ENCODE measurements around the gene SIM1. TPM values are rescaled to one million over a fixed set of nuclear protein-coding genes. Genes with fewer than 3 reads are reported as not detected.

Gene SIM1
- total RNA-seq, 1 experiment from 2014 or later: not detected

DNA sequence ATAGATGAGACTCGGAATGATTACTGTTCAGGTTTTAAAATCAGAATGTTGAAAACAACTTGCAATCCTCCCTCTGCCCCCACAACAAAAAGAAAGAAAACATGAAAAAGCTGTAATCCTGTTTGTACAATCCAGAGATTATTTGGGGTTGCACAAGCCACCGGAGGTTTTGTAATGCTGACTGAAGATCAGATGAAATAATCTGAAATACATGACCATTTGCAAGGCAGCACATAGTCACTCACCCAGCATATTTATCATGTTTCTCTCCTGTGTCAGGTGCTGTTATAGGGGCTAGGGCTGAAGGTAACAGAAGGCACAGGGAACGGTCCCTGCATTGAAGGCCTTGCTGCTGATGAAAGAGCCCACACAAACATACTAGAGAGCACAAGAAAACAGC lies 85.3 kb downstream of the SIM1 start:
- no peak overlapping the region for H3K9ac ChIP-seq (ENCODE audit: low read length)
- no peak for DNase-seq (ENCODE audit: low read depth, low spot score)
- ChIA-PET RAD21 (ENCODE audit: low non-redundant PET in 1 of 2, low total read pairs in 2 of 2, uncharacterized antibody in 2 of 2, unreplicated experiment in 2 of 2) (no interaction called here), CTCF (no interaction called here), POLR2A (no interaction called here)
- no peak overlapping the region for H3K27ac ChIP-seq (ENCODE audit: low read depth, low read length)
- no peak overlapping the region for H3K4me3 ChIP-seq (replicated peaks in 1 of 2; ENCODE audit: low read depth in 1 of 2, low read length in 2 of 2)
- H2AFZ ChIP-seq (ENCODE audit: low read depth, low read length, poor library complexity, severe bottlenecking): no peak overlapping the region
- no peaks in the 10 kb centered on the region for H3K9me2 ChIP-seq (ENCODE audit: insufficient read depth)
- no peaks in the 10 kb centered on the region for H3K4me1 ChIP-seq (ENCODE audit: control insufficient read depth in 1 of 2, insufficient read depth in 2 of 2, low read length in 2 of 2)
- no peak overlapping the region for H3K4me2 ChIP-seq (ENCODE audit: low read length)
- BruUV-seq (replicated peaks): no TSS peak
- H3K36me3 ChIP-seq (ENCODE audit: control insufficient read depth in 1 of 2, insufficient read depth in 2 of 2, low read length in 2 of 2): no peaks in the 10 kb centered on the region
- intact Hi-C loops (cut with micrococcal nuclease): no loop called here
- no peaks in the 10 kb centered on the region for H4K20me1 ChIP-seq (ENCODE audit: insufficient read depth)
- H3K9me3 ChIP-seq (ENCODE audit: control insufficient read depth in 1 of 2, insufficient read depth in 1 of 2, low read depth in 1 of 2, low read length in 2 of 2): no peaks in the 10 kb centered on the region
- no peaks in the 10 kb centered on the region for H3K79me2 ChIP-seq (ENCODE audit: insufficient read depth, low read length)
- no peak for ATAC-seq
- TF ChIP-seq EGR1 (IDR thresholded peaks at IDR 0.05; ENCODE audit: low read depth) (no peak), TCF7L2 (IDR thresholded peaks at IDR 0.05; ENCODE audit: borderline replicate concordance, extremely low read depth, insufficient read depth, insufficient read length) (no peak), EZH2 (IDR thresholded peaks at IDR 0.05) (no peak), CBX3 (IDR thresholded peaks at IDR 0.05; ENCODE audit: low read depth) (no peak), EZH2phosphoT487 (IDR thresholded peaks at IDR 0.05; ENCODE audit: borderline replicate concordance) (no peak), ELF1 (IDR thresholded peaks at IDR 0.05; ENCODE audit: borderline replicate concordance, low read depth) (no peak), CEBPB (IDR thresholded peaks at IDR 0.05; ENCODE audit: low read depth) (no peak), SP1 (IDR thresholded peaks at IDR 0.05; ENCODE audit: low read depth) (no peak), POLR2AphosphoS5 (IDR thresholded peaks at IDR 0.05; ENCODE audit: low read depth, low read length) (no peak), POLR2A (IDR thresholded peaks at IDR 0.05; ENCODE audit: borderline replicate concordance, extremely low read depth, insufficient read depth, insufficient read length) (no peak), JUND (IDR thresholded peaks at IDR 0.05) (no peak), FOSL1 (IDR thresholded peaks at IDR 0.05; ENCODE audit: low read depth) (no peak), RAD21 (IDR thresholded peaks at IDR 0.05; ENCODE audit: low read depth) (no peak)
- TF ChIP-seq, protein P1, sequence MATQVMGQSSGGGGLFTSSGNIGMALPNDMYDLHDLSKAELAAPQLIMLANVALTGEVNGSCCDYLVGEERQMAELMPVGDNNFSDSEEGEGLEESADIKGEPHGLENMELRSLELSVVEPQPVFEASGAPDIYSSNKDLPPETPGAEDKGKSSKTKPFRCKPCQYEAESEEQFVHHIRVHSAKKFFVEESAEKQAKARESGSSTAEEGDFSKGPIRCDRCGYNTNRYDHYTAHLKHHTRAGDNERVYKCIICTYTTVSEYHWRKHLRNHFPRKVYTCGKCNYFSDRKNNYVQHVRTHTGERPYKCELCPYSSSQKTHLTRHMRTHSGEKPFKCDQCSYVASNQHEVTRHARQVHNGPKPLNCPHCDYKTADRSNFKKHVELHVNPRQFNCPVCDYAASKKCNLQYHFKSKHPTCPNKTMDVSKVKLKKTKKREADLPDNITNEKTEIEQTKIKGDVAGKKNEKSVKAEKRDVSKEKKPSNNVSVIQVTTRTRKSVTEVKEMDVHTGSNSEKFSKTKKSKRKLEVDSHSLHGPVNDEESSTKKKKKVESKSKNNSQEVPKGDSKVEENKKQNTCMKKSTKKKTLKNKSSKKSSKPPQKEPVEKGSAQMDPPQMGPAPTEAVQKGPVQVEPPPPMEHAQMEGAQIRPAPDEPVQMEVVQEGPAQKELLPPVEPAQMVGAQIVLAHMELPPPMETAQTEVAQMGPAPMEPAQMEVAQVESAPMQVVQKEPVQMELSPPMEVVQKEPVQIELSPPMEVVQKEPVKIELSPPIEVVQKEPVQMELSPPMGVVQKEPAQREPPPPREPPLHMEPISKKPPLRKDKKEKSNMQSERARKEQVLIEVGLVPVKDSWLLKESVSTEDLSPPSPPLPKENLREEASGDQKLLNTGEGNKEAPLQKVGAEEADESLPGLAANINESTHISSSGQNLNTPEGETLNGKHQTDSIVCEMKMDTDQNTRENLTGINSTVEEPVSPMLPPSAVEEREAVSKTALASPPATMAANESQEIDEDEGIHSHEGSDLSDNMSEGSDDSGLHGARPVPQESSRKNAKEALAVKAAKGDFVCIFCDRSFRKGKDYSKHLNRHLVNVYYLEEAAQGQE (IDR thresholded peaks at IDR 0.05; ENCODE audit: low read depth): no peak
- TF ChIP-seq, protein P2, sequence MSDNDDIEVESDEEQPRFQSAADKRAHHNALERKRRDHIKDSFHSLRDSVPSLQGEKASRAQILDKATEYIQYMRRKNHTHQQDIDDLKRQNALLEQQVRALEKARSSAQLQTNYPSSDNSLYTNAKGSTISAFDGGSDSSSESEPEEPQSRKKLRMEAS (IDR thresholded peaks at IDR 0.05): no peak
- TF ChIP-seq, protein P3, sequence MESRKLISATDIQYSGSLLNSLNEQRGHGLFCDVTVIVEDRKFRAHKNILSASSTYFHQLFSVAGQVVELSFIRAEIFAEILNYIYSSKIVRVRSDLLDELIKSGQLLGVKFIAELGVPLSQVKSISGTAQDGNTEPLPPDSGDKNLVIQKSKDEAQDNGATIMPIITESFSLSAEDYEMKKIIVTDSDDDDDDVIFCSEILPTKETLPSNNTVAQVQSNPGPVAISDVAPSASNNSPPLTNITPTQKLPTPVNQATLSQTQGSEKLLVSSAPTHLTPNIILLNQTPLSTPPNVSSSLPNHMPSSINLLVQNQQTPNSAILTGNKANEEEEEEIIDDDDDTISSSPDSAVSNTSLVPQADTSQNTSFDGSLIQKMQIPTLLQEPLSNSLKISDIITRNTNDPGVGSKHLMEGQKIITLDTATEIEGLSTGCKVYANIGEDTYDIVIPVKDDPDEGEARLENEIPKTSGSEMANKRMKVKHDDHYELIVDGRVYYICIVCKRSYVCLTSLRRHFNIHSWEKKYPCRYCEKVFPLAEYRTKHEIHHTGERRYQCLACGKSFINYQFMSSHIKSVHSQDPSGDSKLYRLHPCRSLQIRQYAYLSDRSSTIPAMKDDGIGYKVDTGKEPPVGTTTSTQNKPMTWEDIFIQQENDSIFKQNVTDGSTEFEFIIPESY (IDR thresholded peaks at IDR 0.05; ENCODE audit: extremely low read depth, insufficient replicate concordance, low read length): no peak
- TF ChIP-seq, protein P4, sequence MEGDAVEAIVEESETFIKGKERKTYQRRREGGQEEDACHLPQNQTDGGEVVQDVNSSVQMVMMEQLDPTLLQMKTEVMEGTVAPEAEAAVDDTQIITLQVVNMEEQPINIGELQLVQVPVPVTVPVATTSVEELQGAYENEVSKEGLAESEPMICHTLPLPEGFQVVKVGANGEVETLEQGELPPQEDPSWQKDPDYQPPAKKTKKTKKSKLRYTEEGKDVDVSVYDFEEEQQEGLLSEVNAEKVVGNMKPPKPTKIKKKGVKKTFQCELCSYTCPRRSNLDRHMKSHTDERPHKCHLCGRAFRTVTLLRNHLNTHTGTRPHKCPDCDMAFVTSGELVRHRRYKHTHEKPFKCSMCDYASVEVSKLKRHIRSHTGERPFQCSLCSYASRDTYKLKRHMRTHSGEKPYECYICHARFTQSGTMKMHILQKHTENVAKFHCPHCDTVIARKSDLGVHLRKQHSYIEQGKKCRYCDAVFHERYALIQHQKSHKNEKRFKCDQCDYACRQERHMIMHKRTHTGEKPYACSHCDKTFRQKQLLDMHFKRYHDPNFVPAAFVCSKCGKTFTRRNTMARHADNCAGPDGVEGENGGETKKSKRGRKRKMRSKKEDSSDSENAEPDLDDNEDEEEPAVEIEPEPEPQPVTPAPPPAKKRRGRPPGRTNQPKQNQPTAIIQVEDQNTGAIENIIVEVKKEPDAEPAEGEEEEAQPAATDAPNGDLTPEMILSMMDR (IDR thresholded peaks at IDR 0.05 in 2 of 3, conservative IDR thresholded peaks at IDR 0.05 in 1 of 3; ENCODE audit: borderline replicate concordance in 1 of 3, insufficient read depth in 1 of 3, low read depth in 2 of 3, low read length in 2 of 3): no peak
- H3K27me3 ChIP-seq (ENCODE audit: insufficient read depth, low read length): no peaks in the 10 kb centered on the region
